Esophagus squamous epithelium (tissue), 5 donors: ENCODE data around the gene ZIC4. TPM values are rescaled to one million over a fixed set of nuclear protein-coding genes. Genes with fewer than 3 reads are reported as not detected.

ENCODE experiments used
- DNase-seq: peaks from one replicate; lab custom pipeline; 2025; lab: John Stamatoyannopoulos, UW
- H3K27ac ChIP-seq, 4 donors: fragments of 200-600 bp; sonication (generic); one replicate each; pipeline ENCODE4 v1.5.1; 2016 to 2019; ENCODE audit warnings: mild to moderate bottlenecking in 1 of 4
- H3K27me3 ChIP-seq, 4 donors: fragments of 200-600 bp; sonication (generic); 1 replicate in 3 of 4; 2 replicates in 1 of 4; pipeline versions ENCODE4 v1.5.1 to v1.6.0; 2017 to 2021; ENCODE audit warnings: antibody characterized with exemption in 1 of 4
- H3K36me3 ChIP-seq, 3 donors: fragments of 200-600 bp; sonication (generic); one replicate each; pipeline ENCODE4 v1.5.1; 2016 to 2019
- H3K4me1 ChIP-seq, 3 donors: fragments of 200-600 bp; sonication (generic); one replicate each; pipeline ENCODE4 v1.5.1; 2017 to 2019
- H3K4me3 ChIP-seq, 4 donors: fragments of 200-600 bp; sonication (generic); 1 replicate in 3 of 4; 2 replicates in 1 of 4; pipeline ENCODE4 v1.5.1; 2016 to 2019; ENCODE audit warnings: mild to moderate bottlenecking in 2 of 4, moderate library complexity in 1 of 4
- H3K9me3 ChIP-seq, 3 donors: fragments of 200-600 bp; sonication (generic); one replicate each; pipeline ENCODE4 v1.5.1; 2016 to 2019
- CTCF ChIP-seq, 6 experiments: fragments of 450-650 bp in 4 of 6; fragments of 200-600 bp in 2 of 6; sonication (generic) in 2 of 6; IDR thresholded peaks; one replicate each; pipeline ENCODE4 v1.5.1; 2016 to 2019; ENCODE audit warnings: antibody characterized with exemption in 6 of 6, mild to moderate bottlenecking in 4 of 6, moderate library complexity in 4 of 6
- POLR2A ChIP-seq, 4 donors: fragments of 450-650 bp; IDR thresholded peaks; one replicate each; pipeline ENCODE4 v1.6.1; 2017; ENCODE audit warnings: antibody characterized with exemption in 4 of 4, mild to moderate bottlenecking in 4 of 4, moderate library complexity in 3 of 4
- WGBS, 2 donors: methylation state at CpG; one replicate each; pipeline ENCODE4 v1.1.5; 2018; 5-methylcytosine and 5-hydroxymethylcytosine counted together
- intact Hi-C: fragments of 100-400 bp; cut with DNase I; formaldehyde crosslinking; loops from one replicate; pipeline ENCODE4 v1.15.0; 2022
- total RNA-seq, 4 donors: library from RNA; depleted of rRNA; stranded (reverse); fragments of >200 nt; gene quantifications; one replicate each; pipeline ENCODE4 v1.1.0, GENCODE V29; 2016
- donor health status: DM: yes; HTN: yes; CAD: no.

The ZIC4 gene
- total RNA-seq, 4 donors from 2014 or later: not detected

- WGBS, 2 donors: 7 to 27% methylated on average over 17 to 19 of the region's 30 CpGs
- peaks cover 5 to 100% (median 36%) of the 10 kb centered on the region in 4 donors for H3K27me3 ChIP-seq
Measured at GRCh38 chr3:147377412-147378367, 28.7 kb downstream of the ZIC4 start.

GRCh38 chr3:147373301-147373700 is 33.0 kb downstream of the ZIC4 start:
- no peaks in the 10 kb centered on the region for H3K36me3 ChIP-seq
- no peak overlapping the region for H3K27ac ChIP-seq
- H3K4me3 ChIP-seq: no peak overlapping the region
- intact Hi-C loops: no loop called here
- DNase-seq: no peak
- H3K9me3 ChIP-seq: peaks cover 0 to 2% (median 0%) of the 10 kb centered on the region in 3 donors
- WGBS, 2 donors: 3 to 4% methylated on average over 6 of the region's 6 CpGs
- peaks cover 5 to 100% (median 39%) of the 10 kb centered on the region in 4 donors for H3K27me3 ChIP-seq
- TF ChIP-seq POLR2A (IDR thresholded peaks at IDR 0.05) (no peak), CTCF (IDR thresholded peaks at IDR 0.05) (no peak)
- no peaks in the 10 kb centered on the region for H3K4me1 ChIP-seq

More at GRCh38 chr3:147377412-147378367, 28.7 kb downstream of the ZIC4 start:
- Histone ChIP-seq H3K9me3 (peaks cover 0 to 2% (median 0%) of the 10 kb centered on the region in 3 donors), H3K4me1 (no peaks in the 10 kb centered on the region), H3K27ac (no peak overlapping the region), H3K36me3 (no peaks in the 10 kb centered on the region), H3K4me3 (no peak overlapping the region)
- no peak for TF ChIP-seq CTCF (IDR thresholded peaks at IDR 0.05)
- no peak for TF ChIP-seq POLR2A (IDR thresholded peaks at IDR 0.05)
- DNase-seq: no peak
- intact Hi-C loops: no loop called here

- no peak for TF ChIP-seq CTCF (IDR thresholded peaks at IDR 0.05)
- TF ChIP-seq POLR2A (IDR thresholded peaks at IDR 0.05): no peak
- intact Hi-C loops: no loop called here
- WGBS, 2 donors: 6 to 8% methylated on average over 6 to 11 of the region's 17 CpGs
- Histone ChIP-seq H3K27ac (no peak overlapping the region), H3K4me1 (no peaks in the 10 kb centered on the region), H3K36me3 (no peaks in the 10 kb centered on the region), H3K4me3 (no peak overlapping the region), H3K27me3 (peaks cover 4 to 100% (median 32%) of the 10 kb centered on the region in 4 donors), H3K9me3 (peaks cover 0 to 2% (median 0%) of the 10 kb centered on the region in 3 donors)
- no peak for DNase-seq
Measured at GRCh38 chr3:147372525-147373027, 33.8 kb downstream of the ZIC4 start.

- Histone ChIP-seq H3K27me3 (peaks cover 0 to 100% (median 31%) of the 10 kb centered on the region in 4 donors), H3K4me3 (no peak overlapping the region), H3K9me3 (peaks cover 0 to 2% (median 0%) of the 10 kb centered on the region in 3 donors), H3K4me1 (no peaks in the 10 kb centered on the region), H3K27ac (no peak overlapping the region), H3K36me3 (no peaks in the 10 kb centered on the region)
- WGBS, 2 donors: 12 to 14% methylated on average over 6 to 7 of the region's 7 CpGs
- TF ChIP-seq CTCF (IDR thresholded peaks at IDR 0.05): no peak
- TF ChIP-seq POLR2A (IDR thresholded peaks at IDR 0.05): no peak
- no peak for DNase-seq
- intact Hi-C loops: no loop called here
Measured at GRCh38 chr3:147371771-147372340, 34.5 kb downstream of the ZIC4 start.
